ENCODE data around the gene RIMS4. TPM values are rescaled to one million over a fixed set of nuclear protein-coding genes. Genes with fewer than 3 reads are reported as not detected.

The RIMS4 gene
- total and polyA plus RNA-seq, 2 of the 8 experiments (the other 6 are each of a cell fraction or from before 2014, with no cell fraction given): 13.3 to 44.2 TPM

- peaks cover 12 to 19% (median 17%) of the 10 kb centered on the region in 4 experiments for H3K4me1 ChIP-seq (replicated peaks in 1 of 4; ENCODE audit: control insufficient read depth in 3 of 4, insufficient read depth in 4 of 4, low read length in 3 of 4)
- no peak overlapping the region for H2AFZ ChIP-seq (ENCODE audit: low read length)
- no peak overlapping the region for H3K4me3 ChIP-seq (ENCODE audit: extremely low read depth in 1 of 4, insufficient read depth in 2 of 4, low read depth in 3 of 4, low read length in 4 of 4)
- H3K27ac ChIP-seq (ENCODE audit: low read depth, low read length): no peak overlapping the region
- no peak overlapping the region for H3K4ac ChIP-seq (replicated peaks; ENCODE audit: insufficient read length, low read depth, low read length)
- no peak overlapping the region for H2BK20ac ChIP-seq (ENCODE audit: low read length)
- H3K36me3 ChIP-seq (ENCODE audit: control insufficient read depth in 2 of 4, insufficient read depth in 4 of 4, low read length in 3 of 4): no peaks in the 10 kb centered on the region
- WGBS, 2 experiments (ENCODE audit: extremely low coverage in 1 of 2, insufficient coverage in 1 of 2, insufficient read length in 1 of 2, insufficient replicate concordance in 2 of 2, low coverage in 1 of 2, low lambda C conversion rate in 2 of 2, missing lambda C conversion rate in 1 of 2): 87% methylated on average over 3 of the region's 3 CpGs; no CpG with 5 or more reads in 1 of the 2 experiments
- H4K8ac ChIP-seq (ENCODE audit: extremely low read depth, insufficient read depth, low read length): no peak overlapping the region
- H3K79me2 ChIP-seq (ENCODE audit: control insufficient read depth in 1 of 2, insufficient read depth in 2 of 2, low read length in 2 of 2): peaks cover 0 to 8% of the 10 kb centered on the region in 2 experiments; a peak in 1 of 4 replicates
- no peak overlapping the region for H2BK15ac ChIP-seq (ENCODE audit: low read length)
- no peaks in the 10 kb centered on the region for H3K27me3 ChIP-seq (replicated peaks in 1 of 4; ENCODE audit: control insufficient read depth in 3 of 4, extremely low read depth in 1 of 4, insufficient read depth in 3 of 4, low read length in 3 of 4)
- H2BK120ac ChIP-seq (replicated peaks; ENCODE audit: low read depth, low read length): no peak overlapping the region
- peaks cover 9% of the 10 kb centered on the region; the same call in 1 of the 2 replicates for H3K79me1 ChIP-seq (ENCODE audit: low read depth, low read length)
- no peak overlapping the region for H3K14ac ChIP-seq (ENCODE audit: insufficient read length)
- CTCF ChIA-PET (ENCODE audit: partially characterized antibody): interaction anchor here (1.2 to 11.1 kb wide), 6 partner anchors 15 to 96 kb away, joined by 3 to 170 read pairs (median 10); partner anchors contain the start of gene KCNK15
- no peak overlapping the region for H3K18ac ChIP-seq (ENCODE audit: extremely low read depth, low read length)
- H3K56ac ChIP-seq (replicated peaks; ENCODE audit: insufficient read length, low read depth, low read length): no peak overlapping the region
- no peak for TF ChIP-seq HDAC6 (IDR thresholded peaks at IDR 0.05; ENCODE audit: low read depth, low read length)
- no peak for TF ChIP-seq TEAD4 (IDR thresholded peaks at IDR 0.05; ENCODE audit: low read depth, low read length)
- no peak for TF ChIP-seq SP1 (IDR thresholded peaks at IDR 0.05; ENCODE audit: low read depth, low read length)
- TF ChIP-seq RBBP5 (IDR thresholded peaks at IDR 0.05; ENCODE audit: borderline replicate concordance, low read depth, low read length): no peak
- no peak for TF ChIP-seq RNF2 (IDR thresholded peaks at IDR 0.05; ENCODE audit: borderline replicate concordance, low read depth, low read length, missing control alignments, poor library complexity, severe bottlenecking)
- TF ChIP-seq E2F6 (IDR thresholded peaks at IDR 0.05): no peak
- no peak for TF ChIP-seq RFX5 (IDR thresholded peaks at IDR 0.05; ENCODE audit: borderline replicate concordance, low read depth, low read length)
- TF ChIP-seq POU5F1 (IDR thresholded peaks at IDR 0.05; ENCODE audit: low read depth, low read length): no peak
- TF ChIP-seq, protein P1, sequence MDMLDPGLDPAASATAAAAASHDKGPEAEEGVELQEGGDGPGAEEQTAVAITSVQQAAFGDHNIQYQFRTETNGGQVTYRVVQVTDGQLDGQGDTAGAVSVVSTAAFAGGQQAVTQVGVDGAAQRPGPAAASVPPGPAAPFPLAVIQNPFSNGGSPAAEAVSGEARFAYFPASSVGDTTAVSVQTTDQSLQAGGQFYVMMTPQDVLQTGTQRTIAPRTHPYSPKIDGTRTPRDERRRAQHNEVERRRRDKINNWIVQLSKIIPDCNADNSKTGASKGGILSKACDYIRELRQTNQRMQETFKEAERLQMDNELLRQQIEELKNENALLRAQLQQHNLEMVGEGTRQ (IDR thresholded peaks at IDR 0.05; ENCODE audit: low read length): no peak
- no peak for TF ChIP-seq SIRT6 (IDR thresholded peaks at IDR 0.05; ENCODE audit: low read length)
- no peak overlapping the region for H2BK5ac ChIP-seq (ENCODE audit: low read depth, low read length)
- H3K9me3 ChIP-seq (ENCODE audit: insufficient read depth in 2 of 2, low read depth in 1 of 2, low read length in 1 of 2): no peaks in the 10 kb centered on the region
- H4K91ac ChIP-seq (replicated peaks; ENCODE audit: insufficient read length, low read length): no peak overlapping the region
- H2AK5ac ChIP-seq (ENCODE audit: low read depth, low read length): no peak overlapping the region
- no peak overlapping the region for H3K23ac ChIP-seq (ENCODE audit: insufficient read length)
- no peak overlapping the region for H3K4me2 ChIP-seq (ENCODE audit: insufficient read depth in 1 of 2, low read depth in 2 of 2, low read length in 2 of 2)
- H3K9ac ChIP-seq (replicated peaks in 1 of 4; ENCODE audit: extremely low read depth in 1 of 4, low read depth in 3 of 4, low read length in 3 of 4): no peak overlapping the region
- no peak overlapping the region for H4K5ac ChIP-seq (ENCODE audit: insufficient read length, low read depth, low read length)
- H4K20me1 ChIP-seq (replicated peaks in 1 of 2; ENCODE audit: control insufficient read depth in 1 of 2, insufficient read depth in 2 of 2, low read length in 2 of 2): peaks cover 21 to 34% of the 10 kb centered on the region in 2 experiments
- DNase-seq (ENCODE audit: low read depth in 1 of 2, low spot score in 2 of 2): no peak
- no peak overlapping the region for H2BK12ac ChIP-seq (ENCODE audit: low read depth, low read length)
- POLR2A ChIA-PET (ENCODE audit: partially characterized antibody): interaction anchor here (0.6 to 1.8 kb wide), 2 partner anchors 9 to 239 kb away, joined by 3 to 4 read pairs; no protein-coding TSS in a partner anchor
- no peaks in the 10 kb centered on the region for H3K23me2 ChIP-seq (ENCODE audit: low read depth, low read length)
- FAIRE-seq: no peak
These were observed 28.6 kb downstream of the RIMS4 start for GRCh38 chr20:44781791-44782190.

Data from H1 (cell line).